Central memory CD4-positive, alpha-beta T cell (primary cell): ENCODE data around the gene THEM5.

Source experiments
- DNase-seq: peaks from one replicate; pipeline ENCODE4 v3.0.0; 2022

Gene THEM5

DNA sequence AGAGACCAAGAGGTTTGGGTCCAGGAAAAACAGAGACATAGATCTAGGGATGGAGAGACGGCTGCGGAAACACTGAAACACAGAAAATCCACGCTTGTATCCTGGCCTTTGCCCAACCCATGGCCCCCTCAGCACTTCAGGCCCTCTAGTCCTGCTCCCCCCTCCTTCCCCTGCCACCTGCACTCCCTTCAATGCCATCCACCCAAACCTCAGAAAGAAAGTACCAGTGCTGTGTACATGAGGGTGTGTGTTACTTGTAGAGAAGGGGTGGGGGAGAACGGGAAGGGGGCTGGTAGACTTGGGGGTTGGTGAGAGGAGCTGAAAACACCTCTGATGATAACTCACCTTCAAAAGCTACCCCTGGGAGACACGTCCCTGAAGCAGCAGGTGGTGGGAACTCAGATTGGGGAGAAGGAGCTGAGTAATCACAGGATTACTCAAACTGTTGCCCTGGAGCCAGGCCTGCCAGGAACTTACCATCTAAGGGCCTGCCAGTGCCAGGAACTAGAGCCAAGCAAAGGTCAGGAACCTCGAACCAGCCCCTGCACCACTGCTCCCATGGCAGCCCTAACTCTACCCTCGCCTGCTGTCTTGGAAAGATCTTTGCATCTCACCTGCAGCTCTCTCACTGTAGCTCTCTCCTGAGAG is 33.4 kb downstream of the THEM5 start:
- DNase-seq, result no peak

DNA sequence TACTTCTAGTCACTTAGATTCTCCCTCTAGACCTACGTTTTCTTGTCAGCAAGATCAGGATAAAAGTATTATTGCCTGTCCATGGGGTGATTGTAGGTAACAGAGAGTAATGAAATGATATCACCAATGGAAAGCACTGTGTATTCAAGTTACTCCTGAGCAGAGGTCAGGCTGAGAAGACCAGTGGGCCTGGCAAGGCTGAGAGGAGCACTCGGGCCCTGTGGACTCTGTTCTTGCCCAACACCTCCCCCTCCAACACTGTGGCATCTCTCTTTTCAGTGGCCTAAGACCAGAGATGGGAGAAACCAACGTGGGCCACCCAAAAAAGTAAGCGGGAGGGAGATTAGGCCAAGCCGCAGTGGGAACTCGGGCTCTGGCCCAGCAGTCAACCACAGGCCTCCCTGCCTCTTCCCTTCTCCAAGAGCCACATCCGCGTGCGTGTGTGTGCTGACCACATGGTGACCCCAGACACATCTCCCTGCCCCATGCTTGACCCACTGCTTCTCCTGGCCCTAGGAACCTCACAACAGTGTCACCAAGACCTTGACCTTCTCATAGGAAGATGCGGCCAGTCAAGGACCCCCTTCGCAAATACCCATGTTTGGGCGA is 34.2 kb downstream of the THEM5 start:
- no peak for DNase-seq

DNA sequence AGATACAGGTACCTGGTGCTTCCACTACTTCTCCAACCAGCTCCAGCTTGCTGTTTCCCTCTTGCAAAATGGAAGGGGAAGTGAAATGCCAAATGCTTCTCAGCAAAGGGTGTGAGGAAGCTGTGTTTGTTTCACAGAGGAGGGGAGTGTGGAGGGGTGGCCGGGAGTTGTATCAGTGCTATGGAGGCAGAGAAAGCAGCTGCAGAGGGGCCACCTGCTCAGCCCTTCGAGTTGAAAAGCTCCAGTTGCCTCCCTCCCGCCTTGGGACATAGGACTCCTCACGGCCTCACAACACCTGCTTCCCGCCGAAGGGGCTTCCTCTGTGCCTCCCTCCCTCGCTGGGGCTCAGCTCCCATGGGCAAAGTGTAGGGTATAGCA is 36.2 kb downstream of the THEM5 start:
- DNase-seq, result no peak

DNA sequence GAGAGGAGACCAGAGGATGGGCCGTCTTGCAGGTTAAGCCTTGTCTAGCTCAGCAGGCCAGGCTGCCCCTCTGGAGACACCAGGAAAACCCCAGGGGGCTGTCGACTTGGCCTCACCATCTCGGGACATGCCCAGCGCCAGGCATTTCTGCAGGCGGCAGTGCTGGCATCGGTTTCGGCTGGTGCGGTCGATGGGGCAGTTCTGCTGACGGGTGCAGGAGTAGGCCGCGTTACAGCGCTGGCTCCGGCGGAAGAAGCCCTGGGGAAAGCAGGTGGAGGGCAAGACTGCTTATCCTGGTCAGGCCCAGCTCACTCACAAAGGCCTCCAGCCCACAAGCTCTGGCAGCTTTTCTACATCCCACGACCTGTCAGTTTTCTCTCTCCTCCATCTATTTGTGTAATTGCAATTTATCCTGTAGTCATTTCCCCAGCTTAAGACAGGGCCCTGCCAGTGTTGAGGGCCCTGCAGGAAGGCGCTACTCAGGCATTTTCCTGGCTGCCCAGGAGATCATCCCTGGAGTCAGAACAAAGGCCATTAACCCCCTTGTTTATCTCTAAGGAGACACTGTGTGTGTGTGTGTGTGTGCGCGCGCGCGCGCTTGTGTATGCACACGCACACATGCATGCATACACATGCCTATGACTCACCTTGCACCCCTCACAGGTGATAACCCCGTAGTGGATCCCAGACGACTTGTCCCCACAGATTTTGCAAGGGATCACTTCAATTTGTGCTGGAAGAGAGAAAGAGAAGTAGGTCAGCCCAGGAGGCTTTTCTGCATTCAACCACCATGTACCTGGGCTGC is 36.8 kb downstream of the THEM5 start:
- DNase-seq, result no peak

DNA sequence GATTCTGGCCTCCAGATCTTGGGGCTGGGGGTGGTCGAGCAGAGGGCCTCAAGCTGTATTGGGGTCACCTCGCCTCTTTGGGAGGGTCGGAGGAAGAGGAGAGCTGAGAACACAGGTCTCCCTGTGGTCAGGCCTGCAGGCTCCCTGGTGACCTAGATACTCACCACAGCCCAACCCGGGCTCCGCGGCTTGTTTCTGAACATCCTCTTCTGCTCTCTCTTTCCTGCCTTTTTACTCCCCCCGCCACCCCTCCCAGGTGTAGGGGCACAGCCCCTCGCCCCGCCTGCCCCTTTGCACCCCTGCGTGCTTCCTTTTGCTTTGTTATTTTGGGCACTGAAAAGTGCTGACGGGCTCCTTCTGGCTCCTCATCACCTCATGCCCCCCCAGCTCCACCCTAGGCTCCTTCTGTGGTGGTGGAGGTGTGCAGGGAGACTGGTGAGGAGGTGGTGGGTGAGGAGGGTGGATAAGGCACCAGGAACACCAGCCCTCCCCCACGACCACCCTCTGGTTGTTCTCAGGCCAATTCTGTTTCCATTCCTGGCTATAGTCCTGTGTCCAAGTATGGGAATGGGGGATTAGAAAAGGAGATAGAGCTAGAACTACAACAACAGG is 37.7 kb downstream of the THEM5 start:
- peak; percentile 76 for DNase-seq

DNA sequence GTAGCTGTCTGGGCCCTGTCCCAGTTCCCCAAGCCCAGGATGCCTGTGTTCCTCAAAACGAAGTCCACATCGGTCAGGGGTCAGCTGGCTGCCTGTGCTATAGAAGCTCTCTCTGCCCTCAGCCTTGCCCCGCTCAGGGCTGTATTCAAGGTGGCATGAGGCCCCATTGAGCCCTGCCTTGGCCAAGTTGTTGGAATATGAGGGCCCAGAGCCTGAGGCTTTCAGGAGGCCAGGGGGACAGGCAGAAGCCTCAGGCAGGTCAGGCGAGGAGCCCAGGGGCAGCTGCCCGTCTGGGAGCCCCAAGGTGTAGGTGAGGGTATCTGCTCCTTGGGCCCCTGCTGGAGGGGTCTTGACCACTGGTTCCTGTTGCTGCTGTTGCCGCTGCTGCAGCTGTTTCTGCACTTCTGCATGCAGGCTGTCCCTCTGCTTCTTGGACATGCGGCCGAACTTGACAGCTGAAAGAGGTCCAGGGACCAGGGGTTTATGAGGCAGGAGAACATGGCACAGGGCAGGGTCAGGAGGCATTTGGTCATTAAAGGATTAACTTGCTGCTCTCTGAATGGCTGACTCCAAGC is 38.5 kb downstream of the THEM5 start:
- DNase-seq, result no peak

DNA sequence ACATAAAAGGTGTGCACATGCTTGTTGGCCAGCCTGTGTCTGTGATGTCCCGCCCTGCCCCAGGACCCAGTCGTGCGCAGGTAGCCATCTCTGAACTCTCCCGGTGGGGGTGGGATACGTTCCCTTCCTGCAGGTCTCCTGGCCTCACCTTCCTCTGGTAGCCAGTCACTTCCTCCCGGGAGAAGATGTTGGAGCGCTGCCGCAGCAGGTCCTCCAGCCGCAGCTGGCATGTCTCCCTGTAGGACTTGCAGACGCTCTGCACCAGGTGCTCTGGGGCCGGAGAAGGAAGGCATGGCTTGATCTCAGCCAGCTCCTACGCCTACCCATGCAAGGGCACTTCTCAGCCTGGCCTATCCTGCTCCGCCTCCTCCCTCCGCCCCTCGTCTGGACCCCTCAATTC is 39.1 kb downstream of the THEM5 start:
- DNase-seq, result no peak

DNA sequence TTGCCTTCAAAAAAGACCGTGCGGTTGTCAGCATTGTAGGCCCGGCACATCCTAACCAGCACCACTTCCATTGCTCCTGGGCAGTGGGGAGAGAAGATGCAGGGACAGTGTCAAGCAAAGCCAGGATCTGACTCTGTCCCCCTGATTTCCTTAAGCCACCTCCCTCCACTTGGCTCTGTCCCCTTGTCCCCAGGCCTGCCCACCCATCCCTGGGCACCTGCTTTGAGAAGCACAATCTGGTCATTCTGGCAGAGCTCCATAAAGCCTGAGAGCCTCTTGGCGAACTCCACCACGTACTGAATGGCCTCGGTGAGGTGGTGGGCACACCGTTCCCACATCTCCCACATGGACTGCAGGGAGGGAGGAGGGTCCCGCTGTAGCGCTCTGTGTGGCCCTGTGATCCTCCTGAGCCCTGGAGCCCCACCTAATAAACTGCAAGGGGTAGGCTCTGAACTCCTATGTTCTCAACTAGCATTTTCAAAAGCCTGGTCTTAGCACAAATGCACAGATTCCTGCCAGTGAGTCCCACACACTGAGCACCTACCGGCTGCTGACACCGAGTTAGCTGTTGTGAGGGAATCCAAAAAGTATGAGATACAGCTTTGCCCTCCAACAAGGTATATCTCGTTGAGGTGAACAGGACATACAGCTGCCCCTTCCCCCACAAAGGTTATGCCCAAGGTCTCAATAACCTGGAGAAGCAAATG is 40.1 kb downstream of the THEM5 start:
- DNase-seq, result no peak

DNA sequence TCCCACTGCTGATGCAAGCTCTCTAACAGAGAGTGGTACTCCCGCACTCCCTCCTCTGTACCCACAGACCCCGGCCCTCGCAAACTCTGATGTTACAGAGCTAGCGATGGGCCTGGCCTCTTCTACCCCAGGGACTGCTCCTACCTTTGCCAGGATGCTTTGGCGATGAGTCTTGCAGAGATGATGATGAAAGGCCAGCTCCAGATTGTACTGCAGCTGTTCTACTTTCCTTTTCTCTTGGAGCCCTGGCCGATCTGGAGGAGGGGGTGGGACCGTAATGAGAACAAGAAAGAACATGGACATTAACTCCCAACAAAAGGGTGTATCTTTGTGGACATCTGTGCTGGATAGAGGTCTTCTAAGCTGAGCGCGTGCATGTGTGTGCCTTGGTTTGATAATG is 42.3 kb downstream of the THEM5 start:
- no peak for DNase-seq

DNA sequence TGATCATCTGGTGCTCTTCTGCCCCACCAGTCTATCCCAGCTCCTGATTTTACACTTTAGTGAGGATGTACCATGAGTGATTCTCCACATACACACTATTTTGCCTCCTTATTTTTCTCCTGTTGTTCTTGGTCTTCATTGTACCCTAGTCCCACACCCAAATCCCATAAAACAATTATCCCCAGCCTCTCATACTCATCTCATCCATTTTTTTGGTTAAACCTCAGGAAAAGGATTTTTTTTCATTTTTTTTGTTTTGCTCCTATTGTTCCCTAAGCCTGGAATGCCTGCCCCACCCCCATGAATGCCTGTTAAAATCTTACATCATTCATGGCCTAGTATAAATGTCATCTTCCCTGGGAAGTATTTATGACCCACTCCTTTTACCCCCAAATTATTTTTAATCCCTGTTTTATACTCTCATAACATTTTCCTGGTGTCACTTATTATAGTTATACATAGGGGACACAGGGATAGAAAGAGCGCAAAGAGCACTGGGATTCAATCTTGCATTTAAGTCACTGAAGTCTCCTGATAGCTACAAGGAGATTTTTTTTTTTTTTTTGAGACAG is 43.4 kb downstream of the THEM5 start:
- DNase-seq, result no peak

DNA sequence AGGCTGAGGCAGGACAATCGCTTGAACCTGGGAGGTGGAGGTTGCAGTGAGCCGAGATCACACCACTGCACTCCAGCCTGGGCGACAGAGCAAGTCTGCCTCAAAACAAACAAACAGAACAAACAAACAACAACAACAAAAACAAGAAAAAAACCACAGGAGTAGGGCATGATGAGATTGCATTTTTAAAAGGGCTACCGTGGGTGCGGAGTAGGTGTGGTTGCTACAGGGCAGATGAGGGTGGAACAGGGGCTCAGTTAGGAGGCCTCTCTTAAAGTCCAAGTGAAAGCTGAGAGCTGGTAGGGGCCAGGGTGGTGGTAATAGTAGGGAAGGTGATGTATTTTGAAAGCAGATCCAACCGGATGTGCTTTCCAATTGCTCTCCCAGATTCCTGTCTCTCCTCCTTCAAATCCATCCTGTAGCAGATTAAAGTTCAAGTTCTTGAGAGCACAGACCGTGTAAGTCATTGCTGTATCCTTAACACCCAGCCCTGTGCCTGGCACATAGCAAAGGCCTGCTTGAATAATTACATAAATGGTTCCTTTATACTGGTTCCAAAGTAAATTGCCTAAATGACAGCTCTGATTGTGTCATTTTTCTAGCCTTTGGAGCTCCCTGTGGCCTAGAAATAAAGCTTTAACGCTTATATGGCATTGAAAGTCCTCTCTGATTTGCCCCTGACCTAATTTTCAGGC is 44.1 kb downstream of the THEM5 start:
- DNase-seq, result no peak

DNA sequence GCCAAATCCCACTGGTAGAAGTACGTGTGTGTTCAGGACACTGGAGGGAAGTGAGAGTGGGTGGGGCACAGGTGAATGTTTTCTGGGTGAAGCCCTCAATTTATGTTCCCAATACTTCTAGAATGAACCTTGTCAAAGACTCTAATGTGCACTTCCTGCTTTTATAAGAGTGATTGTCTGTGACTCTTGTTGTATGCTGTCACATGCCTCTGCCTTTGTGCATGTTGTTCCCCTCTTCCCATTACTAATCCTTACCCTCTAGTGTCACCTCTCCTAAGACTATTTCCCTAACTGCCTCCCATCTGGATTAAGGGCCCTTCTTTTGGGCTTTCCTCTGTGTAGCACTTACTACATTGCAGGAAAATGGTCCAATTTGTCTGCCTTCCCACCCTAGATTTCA is 45.7 kb downstream of the THEM5 start:
- DNase-seq, result no peak

DNA sequence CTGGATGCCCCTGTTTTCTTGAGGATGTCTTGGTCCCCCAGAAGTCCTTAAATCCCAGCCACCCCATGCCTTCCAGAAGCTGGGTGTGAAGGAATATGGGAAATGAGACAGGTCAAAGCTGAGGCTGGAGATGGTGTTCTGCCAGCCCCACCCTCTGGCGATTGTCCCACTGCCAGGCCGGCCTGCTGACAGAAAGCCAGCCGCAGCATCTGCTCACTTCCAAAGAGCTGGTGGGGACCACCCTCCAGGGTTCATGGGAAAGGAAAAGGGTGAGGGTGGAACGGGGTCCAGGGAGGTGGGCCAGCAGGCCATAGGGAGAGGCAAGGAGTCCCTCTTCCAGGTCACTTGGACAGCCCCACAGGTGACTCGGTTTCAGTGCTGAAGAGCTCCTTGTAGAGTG is 46.4 kb downstream of the THEM5 start:
- no peak for DNase-seq

DNA sequence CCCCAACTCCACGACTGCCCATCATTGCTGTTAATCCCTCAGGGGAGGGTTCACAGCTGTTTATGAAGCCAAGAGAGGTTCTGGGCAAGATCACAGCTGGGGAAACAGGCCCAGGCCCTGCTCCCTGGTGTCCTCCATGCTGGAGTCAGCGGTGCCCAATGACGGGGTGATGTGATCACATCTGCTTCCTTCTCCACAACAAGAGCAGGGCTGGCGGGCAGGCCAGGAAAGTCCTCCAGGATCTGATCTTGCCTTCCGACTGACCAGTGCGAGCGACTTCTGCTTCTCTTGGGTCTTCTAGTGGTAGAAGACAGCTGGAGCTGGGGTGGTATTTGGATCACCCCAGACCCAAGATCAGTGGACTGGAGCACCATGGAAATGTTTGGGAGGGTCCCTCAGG is 47.3 kb downstream of the THEM5 start:
- DNase-seq, result no peak

DNA sequence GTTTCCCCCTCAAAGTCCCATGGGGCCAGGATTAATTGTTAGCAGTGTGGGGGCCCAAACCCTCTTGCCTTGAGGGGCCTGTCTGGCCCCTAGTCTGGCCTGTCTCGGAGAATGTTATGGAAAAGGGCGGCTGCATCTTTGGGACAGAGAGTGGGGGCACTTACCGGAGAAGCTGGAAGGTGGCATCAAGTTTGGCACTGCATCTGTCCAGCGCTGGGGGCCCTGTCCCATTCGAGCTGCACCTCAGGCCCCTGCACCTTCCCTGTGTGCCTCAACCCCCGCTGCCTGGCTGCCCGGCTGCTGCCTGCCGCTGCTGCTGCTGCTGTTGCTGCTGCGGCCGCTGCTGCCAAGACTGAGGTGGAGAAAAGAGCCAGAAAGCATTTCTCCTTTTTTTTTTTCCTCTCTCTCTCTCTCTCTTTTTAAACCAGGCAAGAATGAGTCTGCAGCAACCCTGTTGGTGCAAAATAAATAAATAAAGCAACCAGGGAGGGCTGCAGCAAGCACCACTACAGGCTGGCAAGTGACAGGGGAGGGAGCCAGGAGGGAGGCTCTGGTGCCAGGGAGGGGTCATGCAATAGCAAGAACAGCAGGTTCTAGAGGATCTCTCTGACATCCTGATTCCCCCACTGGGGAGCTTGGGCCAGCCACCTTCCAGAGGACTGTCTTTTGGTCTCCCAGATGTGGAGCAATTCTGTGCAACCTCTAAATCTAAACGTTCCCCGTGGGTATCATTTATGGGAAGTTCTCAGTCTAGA is 48.3 kb downstream of the THEM5 start, which contains the start of gene LINGO4:
Gene LINGO4, minus strand, starts transcription at position 354 of the 755 bp plus-strand sequence. CDS start 2,715 bp downstream, outside the sequence.
- no peak for DNase-seq

DNA sequence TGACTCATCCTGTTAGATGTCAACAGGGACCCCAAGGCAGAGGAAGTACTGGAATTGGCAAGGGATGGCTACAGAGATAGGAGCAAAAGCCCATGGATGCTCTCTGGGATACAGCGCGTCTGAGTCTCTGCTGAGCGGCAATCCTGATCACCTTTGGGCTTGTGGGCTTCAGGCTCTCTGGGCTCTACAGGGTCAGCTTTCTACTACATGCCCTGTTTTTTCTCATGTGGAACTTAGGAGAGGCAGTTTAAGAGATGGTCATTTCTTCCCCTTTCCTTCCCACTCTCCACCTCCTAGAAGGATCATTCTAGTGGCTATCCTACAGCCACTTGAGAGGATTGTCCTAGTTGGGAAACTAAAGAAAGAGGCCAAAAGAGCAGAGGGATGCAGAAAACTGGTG is 49.6 kb downstream of the THEM5 start:
- DNase-seq, result no peak

DNA sequence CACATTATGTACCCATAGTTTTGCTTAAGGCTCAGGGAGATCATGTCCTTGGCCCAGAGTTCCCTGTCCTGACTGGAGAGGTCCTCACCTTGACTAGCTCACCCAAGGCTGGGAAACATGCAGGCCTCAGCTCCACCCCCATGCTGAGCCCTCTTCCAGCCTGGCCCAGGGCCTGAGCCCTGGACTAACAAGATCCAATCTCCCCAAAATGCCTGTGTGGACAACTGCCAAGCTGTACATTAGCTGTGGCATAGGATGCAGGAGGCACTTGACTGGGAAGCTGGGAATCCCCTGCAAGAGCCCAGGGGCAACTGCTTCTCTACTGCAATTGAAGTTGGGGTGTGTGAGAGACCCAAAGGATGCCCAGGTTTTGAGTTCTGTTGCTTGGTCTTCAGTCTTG is 50.3 kb downstream of the THEM5 start:
- DNase-seq, result no peak

DNA sequence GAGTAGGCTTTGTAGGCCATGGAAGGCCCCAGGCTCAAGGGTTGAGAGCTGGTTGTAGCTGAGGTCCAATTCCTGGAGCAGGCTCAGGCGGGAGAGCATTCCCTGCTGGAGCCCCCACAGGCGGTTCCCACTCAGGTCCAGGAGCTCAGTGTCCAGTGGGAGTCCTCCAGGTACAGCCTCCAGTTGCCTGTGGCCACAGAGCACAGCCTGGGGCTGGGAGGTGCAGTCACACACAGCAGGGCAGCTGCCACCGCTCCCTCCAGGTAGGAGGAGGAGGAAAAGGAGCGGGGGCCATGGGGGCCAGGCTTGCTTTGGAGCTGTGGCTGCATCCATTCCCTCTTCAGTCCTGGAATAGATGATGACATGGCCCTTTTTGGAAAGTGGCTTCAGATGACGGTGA is 51.1 kb downstream of the THEM5 start:
- DNase-seq, result no peak

DNA sequence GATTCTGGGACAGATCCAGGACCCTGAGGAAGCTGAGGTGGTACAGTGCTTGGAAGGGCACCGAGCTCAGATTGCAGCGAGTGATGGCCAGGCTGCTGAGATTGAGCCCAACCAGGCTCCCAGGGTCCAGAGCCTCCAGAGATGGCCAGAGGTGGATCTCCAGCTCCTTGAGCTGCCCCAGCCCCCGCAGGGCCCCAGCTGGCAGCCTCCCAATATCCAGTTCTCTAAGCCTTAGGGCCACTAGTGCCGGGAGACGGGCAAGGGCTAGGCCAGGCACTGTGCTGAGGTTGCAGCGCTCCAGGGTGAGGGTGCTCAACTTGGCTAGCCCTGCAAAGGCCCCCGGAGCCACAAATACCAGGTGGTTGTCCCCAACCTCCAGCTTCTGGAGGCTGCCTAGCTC is 51.7 kb downstream of the THEM5 start:
- DNase-seq, result no peak

DNA sequence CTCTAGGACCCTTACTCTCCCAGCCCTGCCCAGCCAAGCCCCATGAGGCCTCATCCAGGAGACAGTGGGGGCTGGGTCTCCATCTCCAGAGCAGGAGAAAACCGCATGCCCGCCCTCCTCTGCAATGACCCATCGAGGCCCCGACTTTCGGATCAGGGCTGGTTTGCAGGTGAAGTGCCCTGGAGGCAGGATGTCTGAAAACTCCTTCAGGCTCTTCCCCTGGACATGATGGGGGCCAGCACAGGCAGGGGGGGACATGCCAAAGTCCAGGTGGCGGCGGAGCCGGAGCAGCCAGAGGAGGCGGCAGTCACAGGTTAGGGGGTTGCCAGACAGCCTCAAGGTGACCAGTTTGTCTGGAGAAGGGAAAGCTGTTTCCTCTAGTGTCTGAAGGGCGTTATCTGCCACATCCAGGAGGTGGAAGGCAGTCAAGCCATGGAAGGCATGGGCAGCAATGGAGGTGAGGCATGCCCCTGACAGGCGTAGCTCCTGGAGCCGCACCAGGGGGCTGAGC is 52.1 kb downstream of the THEM5 start:
- no peak for DNase-seq

DNA sequence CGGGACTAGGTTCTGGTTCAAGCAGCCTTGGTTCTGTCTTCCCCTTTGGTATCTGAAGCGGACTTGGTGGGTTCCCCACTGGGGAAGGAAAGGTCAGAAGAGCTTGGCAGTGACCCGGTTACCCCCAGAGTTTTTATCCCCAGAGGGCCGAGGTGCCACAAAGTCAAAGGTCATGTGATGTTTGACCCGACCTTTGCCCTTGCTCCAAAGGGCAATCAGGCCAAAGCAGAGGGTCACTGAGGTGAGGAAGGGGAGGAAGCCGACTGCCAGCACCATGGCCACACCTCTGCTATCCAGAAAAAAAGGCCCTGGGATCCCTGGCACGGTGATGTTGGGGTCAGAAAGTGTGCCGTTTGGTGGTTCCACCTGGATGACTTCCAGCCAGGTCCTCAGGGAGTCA is 52.7 kb downstream of the THEM5 start:
- no peak for DNase-seq
